CD8-positive, alpha-beta memory T cell (primary cell): ENCODE measurements around the gene ZNF549. TPM values are rescaled to one million over a fixed set of nuclear protein-coding genes. Genes with fewer than 3 reads are reported as not detected.

ENCODE experiments used
- CTCF ChIA-PET: fragments of 350-600 bp; sonication (Branson Sonifier 250); formaldehyde crosslinking; loops from one replicate; lab custom pipeline; 2021; ENCODE audit warnings: antibody characterized with exemption; lab: Charles Lee
- POLR2A ChIA-PET: fragments of 350-600 bp; sonication (Branson Sonifier 250); formaldehyde crosslinking; loops from one replicate; lab custom pipeline; 2021; ENCODE audit warnings: antibody characterized with exemption; lab: Charles Lee
- DNase-seq, 5 donors: peaks; one replicate each; pipeline versions ENCODE4 v3.0.0 to v3.0.0-alpha.2; 2020 to 2022; ENCODE audit warnings: mixed read lengths in 1 of 5
- H3K27ac ChIP-seq: one replicate; pipeline ENCODE4 v1.7.0; 2013; ENCODE audit warnings: low read depth, mild to moderate bottlenecking, low read length, moderate library complexity
- H3K27me3 ChIP-seq: 2 replicates; pipeline ENCODE4 v1.7.0; 2013; ENCODE audit warnings: low read length, mild to moderate bottlenecking; ENCODE audit not compliant: insufficient read depth, poor library complexity, severe bottlenecking
- H3K36me3 ChIP-seq: 2 replicates; pipeline ENCODE4 v1.7.0; 2013; ENCODE audit warnings: mild to moderate bottlenecking, low read length, moderate library complexity; ENCODE audit not compliant: insufficient read depth
- H3K4me1 ChIP-seq: 2 replicates; pipeline ENCODE4 v1.7.0; 2013; ENCODE audit warnings: mild to moderate bottlenecking, low read length, moderate library complexity; ENCODE audit not compliant: insufficient read depth
- H3K4me3 ChIP-seq: 2 replicates; pipeline ENCODE4 v1.7.0; 2013; ENCODE audit warnings: mild to moderate bottlenecking, low read length
- H3K9me3 ChIP-seq: 2 replicates; pipeline ENCODE4 v1.7.0; 2013; ENCODE audit warnings: mild to moderate bottlenecking, low read length
- H3K27ac Mint-ChIP-seq, 8 donors: one replicate each; pipeline ENCODE4 v1.8.0; 2020 to 2021; ENCODE audit warnings: mixed read lengths in 8 of 8, mild to moderate bottlenecking in 6 of 8, inconsistent platforms in 3 of 8, moderate library complexity in 3 of 8
- H3K27me3 Mint-ChIP-seq, 2 donors: one replicate each; pipeline ENCODE4 v1.8.0; 2020 to 2021; ENCODE audit warnings: mixed read lengths in 2 of 2, mild to moderate bottlenecking in 1 of 2, moderate library complexity in 1 of 2
- H3K36me3 Mint-ChIP-seq, 3 donors: one replicate each; pipeline ENCODE4 v1.8.0; 2020 to 2021; ENCODE audit warnings: mixed read lengths in 3 of 3, inconsistent platforms in 1 of 3, mild to moderate bottlenecking in 1 of 3
- H3K4me1 Mint-ChIP-seq, 3 donors: one replicate each; pipeline ENCODE4 v1.8.0; 2020 to 2021; ENCODE audit warnings: mixed read lengths in 3 of 3, inconsistent platforms in 1 of 3, mild to moderate bottlenecking in 1 of 3
- H3K4me3 Mint-ChIP-seq, 7 donors: one replicate each; pipeline ENCODE4 v1.8.0; 2020 to 2021; ENCODE audit warnings: mixed read lengths in 7 of 7, mild to moderate bottlenecking in 6 of 7, moderate library complexity in 4 of 7, inconsistent platforms in 2 of 7
- H3K9me3 Mint-ChIP-seq, 5 donors: one replicate each; pipeline ENCODE4 v1.8.0; 2020 to 2022; ENCODE audit warnings: mixed read lengths in 5 of 5, mild to moderate bottlenecking in 3 of 5, moderate library complexity in 2 of 5, inconsistent platforms in 1 of 5
- polyA plus RNA-seq: library from polyadenylated mRNA; unstranded; fragments of 300-500 nt; fragmentation: Illumina TruSeq; gene quantifications from one replicate; pipeline ENCODE4 v1.2.3, GENCODE V29; 2021
- total RNA-seq, 2 experiments: library from RNA; stranded (reverse); gene quantifications; one replicate each; pipeline ENCODE4 v1.2.3, GENCODE V29; 2021

Gene ZNF549
- total and polyA plus RNA-seq, 3 experiments from 2014 or later, result 6.9 to 8.7 (median 7.0) TPM

DNA sequence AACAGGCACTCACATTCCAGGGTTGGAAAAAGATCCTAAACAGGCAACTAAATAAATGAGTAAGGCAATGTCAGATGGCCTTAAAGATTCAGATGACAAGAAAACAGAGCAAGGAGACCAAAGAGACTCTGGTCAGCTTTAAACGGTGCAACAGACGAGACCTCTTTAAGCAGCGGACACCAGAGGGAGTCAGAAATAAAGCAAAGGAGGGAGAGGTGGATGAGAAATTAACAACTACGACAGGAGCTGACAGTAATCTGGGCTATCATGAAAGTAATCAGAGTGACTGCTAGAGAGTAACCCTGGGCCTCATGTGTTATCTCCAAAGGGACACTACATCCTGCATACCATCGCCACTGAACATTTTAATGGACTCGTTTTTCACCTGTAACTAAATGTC lies 31.4 kb downstream of the ZNF549 start:
- Histone ChIP-seq H3K4me3 (peak overlapping the region; percentile 85), H3K27me3 (no peaks in the 10 kb centered on the region), H3K36me3 (peaks cover 28% of the 10 kb centered on the region), H3K27ac (no peak overlapping the region), H3K4me1 (peaks cover 15% of the 10 kb centered on the region), H3K9me3 (peaks cover 2% of the 10 kb centered on the region)
- ChIA-PET CTCF (no interaction called here), POLR2A (interaction anchor here (0.6 kb wide), 1 partner anchor 535 kb away, joined by 3 read pairs; no protein-coding TSS in a partner anchor)
- Mint-ChIP-seq H3K4me1 (peaks cover 34 to 40% (median 36%) of the 10 kb centered on the region in 3 donors), H3K27me3 (peaks cover 13% of the 10 kb centered on the region in 2 donors), H3K9me3 (peaks cover 16 to 63% (median 30%) of the 10 kb centered on the region in 5 donors), H3K36me3 (peaks cover 27 to 62% (median 52%) of the 10 kb centered on the region in 3 donors), H3K4me3 (peak overlapping the region; percentile 90 to 98 (median 97)), H3K27ac (peak overlapping the region; percentile 30 to 95 (median 80))
- DNase-seq, result no peak

- ChIA-PET POLR2A (no interaction called here), CTCF (no interaction called here)
- peak overlapping the region; percentile 85 for H3K4me3 ChIP-seq
- H3K27ac ChIP-seq, result peak overlapping the region; percentile 49
- peaks cover 25% of the 10 kb centered on the region for H3K36me3 ChIP-seq
- no peaks in the 10 kb centered on the region for H3K27me3 ChIP-seq
- H3K27me3 Mint-ChIP-seq, result peaks cover 13 to 14% of the 10 kb centered on the region in 2 donors
- peaks cover 15% of the 10 kb centered on the region for H3K4me1 ChIP-seq
- peaks cover 27 to 60% (median 47%) of the 10 kb centered on the region in 3 donors for H3K36me3 Mint-ChIP-seq
- peak overlapping the region; percentile 30 to 95 (median 89) for H3K27ac Mint-ChIP-seq
- peaks cover 34 to 40% (median 36%) of the 10 kb centered on the region in 3 donors for H3K4me1 Mint-ChIP-seq
- peak in 1 of 5 donors; percentile 27 for DNase-seq
- no peaks in the 10 kb centered on the region for H3K9me3 ChIP-seq
- peaks cover 19 to 61% (median 34%) of the 10 kb centered on the region in 5 donors for H3K9me3 Mint-ChIP-seq
- peak overlapping the region; percentile 90 to 98 (median 97) for H3K4me3 Mint-ChIP-seq
Observed at GRCh38 chr19:57559008-57559403, 31.9 kb downstream of the ZNF549 start.

DNA sequence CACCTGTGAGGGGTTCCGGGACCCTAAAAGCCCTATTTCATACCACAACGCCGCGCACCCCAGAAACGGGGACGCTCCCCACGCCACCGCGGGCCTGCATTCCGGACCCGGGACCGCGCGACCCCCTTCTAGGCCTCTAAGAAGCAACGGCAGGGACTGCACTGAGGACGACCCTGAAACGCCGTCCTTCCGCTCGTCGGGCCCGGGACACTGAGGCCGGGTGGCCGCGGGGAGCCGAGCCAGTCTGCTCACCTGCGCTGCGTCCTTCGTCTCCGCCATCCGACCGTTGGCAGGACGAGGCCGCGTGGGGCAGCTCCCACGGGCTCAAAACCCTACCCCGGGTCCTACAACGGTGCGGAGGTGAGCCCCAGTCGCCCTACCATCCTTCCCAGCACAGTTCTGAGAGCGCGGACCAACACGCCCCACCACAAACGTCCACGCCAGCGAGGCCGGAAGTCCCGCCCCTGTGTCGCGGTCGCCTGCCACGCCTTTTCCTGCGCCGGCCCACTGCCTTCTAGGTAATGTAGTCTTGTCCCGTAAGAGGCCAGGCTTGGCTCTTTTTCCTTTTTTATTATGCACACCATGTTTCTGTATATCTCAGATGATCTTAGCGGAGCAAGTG lies 32.4 kb downstream of the ZNF549 start, which contains the start of gene ZNF550:
TSS of gene ZNF550 (minus strand) at position 460 of the 622 bp plus-strand sequence. CDS start at position 279, 181 bp downstream.
- peak within 1 kb of the TSS; percentile 49 for H3K27ac ChIP-seq
- ChIA-PET POLR2A (no interaction called here), CTCF (no interaction called here)
- H3K9me3 Mint-ChIP-seq, result peaks cover 19 to 62% (median 39%) of the 10 kb centered on the region in 5 donors
- H3K27ac Mint-ChIP-seq, result peak within 1 kb of the TSS; percentile 30 to 98 (median 92)
- H3K4me3 ChIP-seq, result peak within 1 kb of the TSS; percentile 85
- H3K4me3 Mint-ChIP-seq, result peak within 1 kb of the TSS; percentile 90 to 98 (median 97)
- peaks cover 34 to 40% (median 36%) of the 10 kb centered on the region in 3 donors for H3K4me1 Mint-ChIP-seq
- no peaks in the 10 kb centered on the region for H3K27me3 ChIP-seq
- H3K4me1 ChIP-seq, result peaks cover 15% of the 10 kb centered on the region
- peaks cover 25 to 55% (median 42%) of the 10 kb centered on the region in 3 donors for H3K36me3 Mint-ChIP-seq
- H3K36me3 ChIP-seq, result peaks cover 20% of the 10 kb centered on the region
- H3K27me3 Mint-ChIP-seq, result peaks cover 13 to 14% of the 10 kb centered on the region in 2 donors
- H3K9me3 ChIP-seq, result no peaks in the 10 kb centered on the region
- DNase-seq, result peak; percentile 78 to 90 (median 81)

- Histone ChIP-seq H3K27ac (no peak overlapping the region), H3K9me3 (no peaks in the 10 kb centered on the region), H3K4me1 (peaks cover 15% of the 10 kb centered on the region), H3K27me3 (no peaks in the 10 kb centered on the region), H3K36me3 (peaks cover 14% of the 10 kb centered on the region), H3K4me3 (peak overlapping the region; percentile 85)
- Mint-ChIP-seq H3K36me3 (peaks cover 20 to 53% (median 39%) of the 10 kb centered on the region in 3 donors), H3K4me3 (peak overlapping the region; percentile 90 to 98 (median 97)), H3K27ac (peak overlapping the region in 7 of 8 donors; percentile 30 to 98 (median 92)), H3K4me1 (peaks cover 31 to 40% (median 36%) of the 10 kb centered on the region in 3 donors), H3K9me3 (peaks cover 18 to 62% (median 38%) of the 10 kb centered on the region in 5 donors), H3K27me3 (peaks cover 13 to 14% of the 10 kb centered on the region in 2 donors)
- ChIA-PET POLR2A (no interaction called here), CTCF (no interaction called here)
- DNase-seq, result no peak
Observed at GRCh38 chr19:57560049-57560491, 32.9 kb downstream of the ZNF549 start.

- H3K9me3 ChIP-seq, result peaks cover 31% of the 10 kb centered on the region
- ChIA-PET POLR2A (no interaction called here), CTCF (no interaction called here)
- no peaks in the 10 kb centered on the region for H3K27me3 ChIP-seq
- Mint-ChIP-seq H3K36me3 (peaks cover 4 to 28% (median 23%) of the 10 kb centered on the region in 3 donors), H3K4me1 (peaks cover 17 to 23% (median 23%) of the 10 kb centered on the region in 3 donors), H3K4me3 (no peak overlapping the region), H3K9me3 (peaks cover 31 to 83% (median 72%) of the 10 kb centered on the region in 5 donors), H3K27me3 (peaks cover 14 to 16% of the 10 kb centered on the region in 2 donors), H3K27ac (no peak overlapping the region)
- peaks cover 12% of the 10 kb centered on the region for H3K4me1 ChIP-seq
- H3K36me3 ChIP-seq, result no peaks in the 10 kb centered on the region
- H3K27ac ChIP-seq, result no peak overlapping the region
- DNase-seq, result no peak
- H3K4me3 ChIP-seq, result no peak overlapping the region
Observed at GRCh38 chr19:57563547-57563946, 36.4 kb downstream of the ZNF549 start.

DNA sequence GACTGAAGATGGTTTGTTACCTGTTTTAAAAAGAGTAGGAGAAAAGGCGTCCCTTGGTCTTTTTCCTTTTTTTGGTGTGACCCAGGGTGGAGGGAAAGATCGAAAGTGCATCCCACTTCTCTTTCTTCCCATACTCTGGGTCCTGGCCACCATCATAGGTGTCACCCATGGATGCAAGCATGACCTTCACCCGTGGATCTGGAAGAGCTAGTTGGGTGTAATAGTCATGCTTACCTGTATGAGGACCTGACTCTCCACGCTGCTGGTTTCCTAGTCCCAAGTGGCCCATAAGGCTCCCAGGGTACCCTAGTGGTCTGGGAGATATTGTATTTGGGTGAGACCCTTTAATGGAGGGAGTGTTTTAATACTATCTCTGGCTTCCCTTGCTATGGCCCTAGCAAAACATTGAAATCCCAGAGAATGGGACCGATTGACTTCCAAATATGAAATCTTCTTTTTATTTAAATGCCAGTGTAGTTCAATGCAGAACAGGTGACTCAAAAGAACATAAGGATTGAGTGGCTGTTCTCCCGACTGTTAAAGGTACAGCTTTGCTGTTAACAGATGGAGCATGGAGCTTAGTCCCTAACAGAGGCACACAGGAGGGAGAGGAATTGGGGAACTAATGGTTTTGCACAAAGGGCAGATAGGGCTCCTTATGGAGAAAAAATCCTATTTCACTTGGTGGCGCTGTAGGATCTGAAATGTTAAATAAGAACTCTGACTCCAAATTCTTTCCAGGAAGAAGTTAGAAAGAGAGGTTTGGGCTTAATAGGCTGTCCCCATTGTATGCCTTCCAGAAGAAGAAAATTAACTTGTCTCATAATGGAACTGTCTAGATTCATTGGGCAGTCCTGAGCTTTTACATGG lies 39.5 kb downstream of the ZNF549 start:
- Mint-ChIP-seq H3K27ac (no peak overlapping the region), H3K4me1 (no peaks in the 10 kb centered on the region), H3K27me3 (peaks cover 10 to 11% of the 10 kb centered on the region in 2 donors), H3K36me3 (peaks cover 3 to 25% (median 20%) of the 10 kb centered on the region in 3 donors), H3K9me3 (peaks cover 29 to 96% (median 91%) of the 10 kb centered on the region in 5 donors), H3K4me3 (no peak overlapping the region)
- no peak overlapping the region for H3K4me3 ChIP-seq
- ChIA-PET POLR2A (no interaction called here), CTCF (interaction anchor here (1.1 kb wide), 1 partner anchor 89 kb away, joined by 3 read pairs; the partner anchor contains the start of gene ZNF772)
- H3K36me3 ChIP-seq, result no peaks in the 10 kb centered on the region
- no peaks in the 10 kb centered on the region for H3K27me3 ChIP-seq
- no peak for DNase-seq
- H3K9me3 ChIP-seq, result peaks cover 48% of the 10 kb centered on the region
- no peak overlapping the region for H3K27ac ChIP-seq
- no peaks in the 10 kb centered on the region for H3K4me1 ChIP-seq

DNA sequence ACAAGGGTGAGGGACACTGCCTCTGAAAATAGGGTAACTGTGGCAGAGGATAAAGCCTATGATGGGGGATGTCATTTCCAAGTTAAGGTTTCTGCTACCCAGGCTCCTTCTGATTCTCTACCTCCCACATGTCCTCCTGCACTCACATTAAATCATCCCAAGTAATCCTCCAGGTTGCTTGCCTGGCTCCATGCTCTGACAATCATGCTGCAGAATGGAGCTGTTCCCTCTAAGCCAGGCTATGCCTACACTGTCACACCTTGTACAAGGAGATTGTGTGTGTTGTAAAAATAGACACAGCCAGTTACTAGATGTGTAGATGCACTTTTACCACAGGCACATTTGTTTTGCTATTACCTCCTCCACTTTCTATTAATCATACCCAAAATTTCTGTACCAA lies 43.6 kb downstream of the ZNF549 start:
- H3K36me3 Mint-ChIP-seq, result peaks cover 21 to 53% (median 52%) of the 10 kb centered on the region in 3 donors
- no peak for DNase-seq
- H3K4me3 ChIP-seq, result no peak overlapping the region
- no peaks in the 10 kb centered on the region for H3K27me3 ChIP-seq
- H3K27me3 Mint-ChIP-seq, result peaks cover 0 to 3% of the 10 kb centered on the region in 2 donors
- ChIA-PET POLR2A (no interaction called here), CTCF (no interaction called here)
- no peak overlapping the region for H3K4me3 Mint-ChIP-seq
- H3K27ac Mint-ChIP-seq, result no peak overlapping the region
- peaks cover 86% of the 10 kb centered on the region for H3K9me3 ChIP-seq
- H3K4me1 ChIP-seq, result no peaks in the 10 kb centered on the region
- peaks cover 0 to 1% (median 0%) of the 10 kb centered on the region in 3 donors for H3K4me1 Mint-ChIP-seq
- H3K27ac ChIP-seq, result no peak overlapping the region
- peaks cover 13 to 98% (median 96%) of the 10 kb centered on the region in 5 donors for H3K9me3 Mint-ChIP-seq
- H3K36me3 ChIP-seq, result peaks cover 35% of the 10 kb centered on the region
